ENCODE results near the gene CASS4.

DNA sequence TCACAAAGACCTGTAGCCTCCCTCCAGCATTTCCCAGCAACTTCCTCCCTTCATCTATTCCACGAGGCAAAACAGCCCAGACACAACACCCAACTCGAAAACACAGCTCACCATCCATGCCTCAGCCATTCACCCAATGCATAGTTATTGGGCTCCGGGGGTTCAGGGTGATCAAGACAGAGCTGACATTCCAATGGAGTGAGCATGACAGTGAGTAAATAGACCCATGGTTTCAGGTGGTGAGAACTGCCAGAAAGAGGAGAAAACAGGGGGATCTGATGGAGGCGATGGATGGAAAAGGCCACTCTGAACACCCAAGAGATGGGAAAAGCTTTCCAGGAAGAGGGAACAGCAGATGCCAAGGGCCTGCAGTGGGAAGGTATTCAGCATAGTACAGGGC, 5.9 kb downstream of the CASS4 start:
- TF ChIP-seq CTCF (IDR thresholded peaks at IDR 0.05) = no peak
- TF ChIP-seq POLR2A (IDR thresholded peaks at IDR 0.05) = no peak
- TF ChIP-seq EP300 (IDR thresholded peaks at IDR 0.05) = no peak

Measured in ovary (tissue), 3 donors.